Sigmoid colon (tissue), 7 donors: ENCODE results near the gene PPP2R3C. TPM values are rescaled to one million over a fixed set of nuclear protein-coding genes. Genes with fewer than 3 reads are reported as not detected.
A peak's percentile ranks its signal among the peaks of the same experiment; 100 is the strongest.

Experiments
- DNase-seq: peaks from one replicate; pipeline ENCODE4 v3.0.0-alpha.2; 2019
- H3K27ac ChIP-seq, 4 donors: fragments of 200-600 bp; sonication (generic); one replicate each; pipeline ENCODE4 v1.5.1; 2016 to 2019; ENCODE audit warnings: mild to moderate bottlenecking in 1 of 4
- H3K27me3 ChIP-seq, 3 donors: fragments of 200-600 bp; sonication (generic); one replicate each; pipeline ENCODE4 v1.5.1; 2019; ENCODE audit warnings: mild to moderate bottlenecking in 1 of 3
- H3K36me3 ChIP-seq, 4 donors: fragments of 200-600 bp; sonication (generic); one replicate each; pipeline ENCODE4 v1.5.1; 2016 to 2019
- H3K4me1 ChIP-seq, 4 donors: fragments of 200-600 bp; sonication (generic); one replicate each; pipeline ENCODE4 v1.5.1; 2017 to 2019
- H3K4me3 ChIP-seq, 4 donors: fragments of 200-600 bp; sonication (generic); one replicate each; pipeline ENCODE4 v1.5.1; 2017 to 2019; ENCODE audit warnings: mild to moderate bottlenecking in 2 of 4, moderate library complexity in 1 of 4
- H3K9me3 ChIP-seq, 4 donors: fragments of 200-600 bp in 3 of 4; sonication (generic) in 3 of 4; one replicate each; pipeline versions ENCODE4 v1.5.1 to v1.6.1; 2013 to 2019
- CTCF ChIP-seq, 4 experiments: fragments of 450-650 bp in 3 of 4; fragments of 200-600 bp in 1 of 4; IDR thresholded peaks; one replicate each; pipeline ENCODE4 v1.5.1; 2016 to 2019; ENCODE audit warnings: antibody characterized with exemption in 4 of 4, mild to moderate bottlenecking in 3 of 4, moderate library complexity in 2 of 4
- EP300 ChIP-seq, 4 donors: sonication (generic); formaldehyde crosslinking; IDR thresholded peaks; one replicate each; pipeline ENCODE4 v1.6.1; 2017; ENCODE audit warnings: antibody characterized with exemption in 4 of 4
- POLR2A ChIP-seq, 2 donors: fragments of 450-650 bp; IDR thresholded peaks; one replicate each; pipeline ENCODE4 v1.6.1; 2016; ENCODE audit warnings: antibody characterized with exemption in 2 of 2, mild to moderate bottlenecking in 2 of 2, moderate library complexity in 2 of 2
- POLR2AphosphoS5 ChIP-seq, 4 donors: sonication (generic); formaldehyde crosslinking; IDR thresholded peaks; one replicate each; pipeline ENCODE4 v1.6.1; 2017; ENCODE audit warnings: antibody characterized with exemption in 4 of 4
- WGBS, 2 donors: extraction: QIAGEN DNeasy Blood & Tissue Kit; methylation state at CpG; one replicate each; pipeline ENCODE4 v1.1.7; 2013; 5-methylcytosine and 5-hydroxymethylcytosine counted together
- intact Hi-C: fragments of 100-400 bp; cut with DNase I; formaldehyde crosslinking; loops from one replicate; pipeline ENCODE4 v1.15.1; 2023
- polyA plus RNA-seq, 3 donors: library from polyadenylated mRNA; stranded (reverse); fragments of 200-250 nt; gene quantifications; one replicate each; pipeline ENCODE4 v1.2.3, GENCODE V29; 2013
- total RNA-seq, 4 donors: library from RNA; depleted of rRNA; stranded (reverse); fragments of >200 nt; gene quantifications; one replicate each; pipeline ENCODE4 v1.1.0, GENCODE V29; 2016
- donor health status: healthy with polysubstance abuse.
- donor health status: Bipolar disorder and iron deficiency.
- donor health status: healthy.

The PPP2R3C gene
- total and polyA plus RNA-seq, 7 donors, result 22.1 to 50.9 (median 42.5) TPM

DNA sequence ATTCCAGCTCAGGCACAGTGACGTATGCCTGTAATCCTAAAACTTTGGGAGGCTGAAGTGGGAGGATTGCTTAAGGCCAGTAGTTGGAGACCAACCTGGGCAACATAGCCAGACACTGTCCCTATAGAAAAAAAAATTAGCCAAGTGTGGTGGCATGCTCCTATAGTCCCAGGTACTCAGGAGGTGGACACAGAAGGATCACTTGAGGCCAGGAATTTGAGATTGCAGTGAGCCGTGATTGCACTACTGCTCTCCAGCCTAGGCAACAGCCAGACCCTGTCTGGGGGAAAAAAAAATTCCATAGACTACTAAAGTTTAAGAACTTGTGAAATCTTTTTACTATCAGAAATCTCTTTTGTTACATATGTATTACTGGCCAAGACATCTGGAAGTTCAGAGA lies 69.2 kb downstream of the PPP2R3C start:
- intact Hi-C loops, result no loop called here
- no peak for DNase-seq
- Histone ChIP-seq H3K27me3 (no peaks in the 10 kb centered on the region), H3K27ac (peak overlapping the region in 2 of 4 donors; percentile 0 to 42), H3K4me3 (no peak overlapping the region), H3K9me3 (no peaks in the 10 kb centered on the region), H3K4me1 (peaks cover 0 to 19% (median 12%) of the 10 kb centered on the region in 4 donors), H3K36me3 (peaks cover 0 to 54% (median 3%) of the 10 kb centered on the region in 4 donors)
- 56 to 90% methylated on average over 2 of the region's 2 CpGs for WGBS, 2 donors
- TF ChIP-seq CTCF (IDR thresholded peaks at IDR 0.05) (no peak), POLR2A (IDR thresholded peaks at IDR 0.05) (no peak), EP300 (IDR thresholded peaks at IDR 0.05) (no peak), POLR2AphosphoS5 (IDR thresholded peaks at IDR 0.05) (no peak)

GRCh38 chr14:35051796-35052195 lies 70.0 kb downstream of the PPP2R3C start:
- peak overlapping the region in 2 of 4 donors; percentile 0 to 42 for H3K27ac ChIP-seq
- no peak overlapping the region for H3K4me3 ChIP-seq
- H3K36me3 ChIP-seq, result peaks cover 0 to 47% (median 0%) of the 10 kb centered on the region in 4 donors
- WGBS, 2 donors, result 15 to 59% methylated on average over 1 of the region's 1 CpG
- no peak for TF ChIP-seq POLR2A (IDR thresholded peaks at IDR 0.05)
- no peak for TF ChIP-seq CTCF (IDR thresholded peaks at IDR 0.05)
- no peak for TF ChIP-seq POLR2AphosphoS5 (IDR thresholded peaks at IDR 0.05)
- TF ChIP-seq EP300 (IDR thresholded peaks at IDR 0.05), result no peak
- no peak for DNase-seq
- peaks cover 0 to 27% (median 19%) of the 10 kb centered on the region in 4 donors for H3K4me1 ChIP-seq
- H3K9me3 ChIP-seq, result no peaks in the 10 kb centered on the region
- H3K27me3 ChIP-seq, result no peaks in the 10 kb centered on the region
- intact Hi-C loops, result no loop called here

- Histone ChIP-seq H3K9me3 (no peaks in the 10 kb centered on the region), H3K4me3 (no peak overlapping the region), H3K27me3 (no peaks in the 10 kb centered on the region), H3K36me3 (peaks cover 0 to 36% (median 0%) of the 10 kb centered on the region in 4 donors), H3K27ac (peak overlapping the region in 1 of 4 donors; percentile 42), H3K4me1 (peaks cover 0 to 29% (median 19%) of the 10 kb centered on the region in 4 donors)
- intact Hi-C loops, result no loop called here
- no peak for DNase-seq
- WGBS, 2 donors, result 0 to 21% methylated on average over 1 of the region's 1 CpG
- TF ChIP-seq EP300 (IDR thresholded peaks at IDR 0.05) (no peak), POLR2AphosphoS5 (IDR thresholded peaks at IDR 0.05) (no peak), POLR2A (IDR thresholded peaks at IDR 0.05) (no peak), CTCF (IDR thresholded peaks at IDR 0.05) (no peak)
These were observed 71.1 kb downstream of the PPP2R3C start for GRCh38 chr14:35050652-35051051.

DNA sequence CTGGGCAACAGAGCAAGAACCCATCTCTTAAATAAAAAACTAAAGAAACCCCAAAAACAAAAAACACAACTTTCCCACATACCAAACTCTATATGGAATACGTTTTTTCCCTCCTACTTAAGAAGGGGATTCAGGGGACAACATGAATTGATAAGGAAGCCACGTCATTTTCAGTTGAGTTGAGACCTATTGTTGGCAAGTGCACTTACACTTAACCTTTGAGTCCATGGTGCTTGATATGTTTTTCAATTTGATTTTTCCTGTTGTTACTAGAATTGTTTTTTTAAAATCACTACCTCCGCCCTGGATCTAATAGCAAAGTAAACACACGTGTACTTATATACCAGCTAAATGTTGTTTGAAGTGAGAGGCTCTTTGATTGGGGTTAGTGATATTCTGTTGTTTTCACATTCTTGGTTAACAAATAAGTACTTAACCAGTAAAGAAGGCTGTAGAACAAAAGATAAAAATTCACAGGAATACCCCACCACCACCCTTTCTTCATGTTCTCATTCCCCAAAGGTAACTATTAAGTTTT lies 73.7 kb downstream of the PPP2R3C start:
- Histone ChIP-seq H3K27me3 (no peaks in the 10 kb centered on the region), H3K27ac (no peak overlapping the region), H3K4me1 (peaks cover 0 to 29% (median 24%) of the 10 kb centered on the region in 4 donors), H3K9me3 (no peaks in the 10 kb centered on the region), H3K36me3 (peaks cover 0 to 10% (median 0%) of the 10 kb centered on the region in 4 donors), H3K4me3 (no peak overlapping the region)
- TF ChIP-seq POLR2A (IDR thresholded peaks at IDR 0.05) (no peak), EP300 (IDR thresholded peaks at IDR 0.05) (no peak), POLR2AphosphoS5 (IDR thresholded peaks at IDR 0.05) (no peak), CTCF (IDR thresholded peaks at IDR 0.05) (no peak)
- intact Hi-C loops, result loop anchor here (2.0 to 10.0 kb wide), 7 partner anchors 65 to 777 kb away; partner anchors contain the start of genes BAZ1A, BRMS1L, CFL2 and NFKBIA
- DNase-seq, result no peak
- 17 to 67% methylated on average over 4 of the region's 4 CpGs for WGBS, 2 donors
